ENCODE data around the gene C16orf46. TPM values are rescaled to one million over a fixed set of nuclear protein-coding genes. Genes with fewer than 3 reads are reported as not detected.

Gene C16orf46
- total and polyA plus RNA-seq, 2 of the 13 experiments (the other 11 are each of a cell fraction or from before 2014, with no cell fraction given) = 0.38 to 0.55 TPM

DNA sequence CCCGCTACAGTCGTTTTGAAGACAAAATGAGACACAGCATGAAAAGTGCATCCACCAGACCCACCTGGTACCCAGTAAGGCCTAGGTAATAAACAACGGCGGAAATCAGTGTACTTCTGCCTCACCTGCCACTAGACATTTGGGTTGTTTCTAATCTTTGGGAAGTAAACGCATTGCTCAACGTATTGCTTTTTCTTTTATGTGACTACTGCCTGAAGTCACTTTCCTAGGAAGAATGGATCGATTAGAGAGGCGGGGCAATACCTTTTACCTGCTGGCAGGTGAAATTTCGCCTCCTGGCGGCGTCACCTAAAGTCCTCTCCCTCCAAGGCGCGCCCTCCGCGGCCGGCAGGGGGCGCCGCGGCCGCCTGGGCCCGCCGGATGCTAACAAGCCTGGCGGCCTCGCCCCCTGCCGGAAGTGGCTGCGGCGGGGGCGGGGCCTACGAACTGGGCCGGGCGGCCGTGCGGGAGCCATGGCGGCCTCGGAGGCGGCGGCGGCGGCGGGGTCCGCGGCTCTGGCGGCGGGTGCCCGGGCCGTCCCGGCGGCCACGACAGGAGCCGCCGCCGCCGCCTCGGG, 41.6 kb downstream of the C16orf46 start, which contains the start of gene ATMIN (continued):
- no peak for TF ChIP-seq ATF7 (IDR thresholded peaks at IDR 0.05)
- TF ChIP-seq ATF7 (CRISPR knock-in tag; IDR thresholded peaks at IDR 0.05) = no peak
- TF ChIP-seq, protein P1, sequence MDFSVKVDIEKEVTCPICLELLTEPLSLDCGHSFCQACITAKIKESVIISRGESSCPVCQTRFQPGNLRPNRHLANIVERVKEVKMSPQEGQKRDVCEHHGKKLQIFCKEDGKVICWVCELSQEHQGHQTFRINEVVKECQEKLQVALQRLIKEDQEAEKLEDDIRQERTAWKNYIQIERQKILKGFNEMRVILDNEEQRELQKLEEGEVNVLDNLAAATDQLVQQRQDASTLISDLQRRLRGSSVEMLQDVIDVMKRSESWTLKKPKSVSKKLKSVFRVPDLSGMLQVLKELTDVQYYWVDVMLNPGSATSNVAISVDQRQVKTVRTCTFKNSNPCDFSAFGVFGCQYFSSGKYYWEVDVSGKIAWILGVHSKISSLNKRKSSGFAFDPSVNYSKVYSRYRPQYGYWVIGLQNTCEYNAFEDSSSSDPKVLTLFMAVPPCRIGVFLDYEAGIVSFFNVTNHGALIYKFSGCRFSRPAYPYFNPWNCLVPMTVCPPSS (IDR thresholded peaks at IDR 0.05) = no peak
- no peak for TF ChIP-seq PHF21A (CRISPR knock-in tag; IDR thresholded peaks at IDR 0.05)
- no peak for TF ChIP-seq NCOA2 (CRISPR knock-in tag; IDR thresholded peaks at IDR 0.05)
- TF ChIP-seq, protein P2, sequence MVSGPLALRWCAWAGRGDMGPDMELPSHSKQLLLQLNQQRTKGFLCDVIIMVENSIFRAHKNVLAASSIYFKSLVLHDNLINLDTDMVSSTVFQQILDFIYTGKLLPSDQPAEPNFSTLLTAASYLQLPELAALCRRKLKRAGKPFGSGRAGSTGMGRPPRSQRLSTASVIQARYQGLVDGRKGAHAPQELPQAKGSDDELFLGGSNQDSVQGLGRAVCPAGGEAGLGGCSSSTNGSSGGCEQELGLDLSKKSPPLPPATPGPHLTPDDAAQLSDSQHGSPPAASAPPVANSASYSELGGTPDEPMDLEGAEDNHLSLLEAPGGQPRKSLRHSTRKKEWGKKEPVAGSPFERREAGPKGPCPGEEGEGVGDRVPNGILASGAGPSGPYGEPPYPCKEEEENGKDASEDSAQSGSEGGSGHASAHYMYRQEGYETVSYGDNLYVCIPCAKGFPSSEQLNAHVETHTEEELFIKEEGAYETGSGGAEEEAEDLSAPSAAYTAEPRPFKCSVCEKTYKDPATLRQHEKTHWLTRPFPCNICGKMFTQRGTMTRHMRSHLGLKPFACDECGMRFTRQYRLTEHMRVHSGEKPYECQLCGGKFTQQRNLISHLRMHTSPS (CRISPR knock-in tag; IDR thresholded peaks at IDR 0.05; ENCODE audit: low read depth) = no peak
- no peak for TF ChIP-seq ZMYM2 (CRISPR knock-in tag; IDR thresholded peaks at IDR 0.05)
- no peak for TF ChIP-seq MTA3 (CRISPR knock-in tag; IDR thresholded peaks at IDR 0.05)
- TF ChIP-seq, protein P3, sequence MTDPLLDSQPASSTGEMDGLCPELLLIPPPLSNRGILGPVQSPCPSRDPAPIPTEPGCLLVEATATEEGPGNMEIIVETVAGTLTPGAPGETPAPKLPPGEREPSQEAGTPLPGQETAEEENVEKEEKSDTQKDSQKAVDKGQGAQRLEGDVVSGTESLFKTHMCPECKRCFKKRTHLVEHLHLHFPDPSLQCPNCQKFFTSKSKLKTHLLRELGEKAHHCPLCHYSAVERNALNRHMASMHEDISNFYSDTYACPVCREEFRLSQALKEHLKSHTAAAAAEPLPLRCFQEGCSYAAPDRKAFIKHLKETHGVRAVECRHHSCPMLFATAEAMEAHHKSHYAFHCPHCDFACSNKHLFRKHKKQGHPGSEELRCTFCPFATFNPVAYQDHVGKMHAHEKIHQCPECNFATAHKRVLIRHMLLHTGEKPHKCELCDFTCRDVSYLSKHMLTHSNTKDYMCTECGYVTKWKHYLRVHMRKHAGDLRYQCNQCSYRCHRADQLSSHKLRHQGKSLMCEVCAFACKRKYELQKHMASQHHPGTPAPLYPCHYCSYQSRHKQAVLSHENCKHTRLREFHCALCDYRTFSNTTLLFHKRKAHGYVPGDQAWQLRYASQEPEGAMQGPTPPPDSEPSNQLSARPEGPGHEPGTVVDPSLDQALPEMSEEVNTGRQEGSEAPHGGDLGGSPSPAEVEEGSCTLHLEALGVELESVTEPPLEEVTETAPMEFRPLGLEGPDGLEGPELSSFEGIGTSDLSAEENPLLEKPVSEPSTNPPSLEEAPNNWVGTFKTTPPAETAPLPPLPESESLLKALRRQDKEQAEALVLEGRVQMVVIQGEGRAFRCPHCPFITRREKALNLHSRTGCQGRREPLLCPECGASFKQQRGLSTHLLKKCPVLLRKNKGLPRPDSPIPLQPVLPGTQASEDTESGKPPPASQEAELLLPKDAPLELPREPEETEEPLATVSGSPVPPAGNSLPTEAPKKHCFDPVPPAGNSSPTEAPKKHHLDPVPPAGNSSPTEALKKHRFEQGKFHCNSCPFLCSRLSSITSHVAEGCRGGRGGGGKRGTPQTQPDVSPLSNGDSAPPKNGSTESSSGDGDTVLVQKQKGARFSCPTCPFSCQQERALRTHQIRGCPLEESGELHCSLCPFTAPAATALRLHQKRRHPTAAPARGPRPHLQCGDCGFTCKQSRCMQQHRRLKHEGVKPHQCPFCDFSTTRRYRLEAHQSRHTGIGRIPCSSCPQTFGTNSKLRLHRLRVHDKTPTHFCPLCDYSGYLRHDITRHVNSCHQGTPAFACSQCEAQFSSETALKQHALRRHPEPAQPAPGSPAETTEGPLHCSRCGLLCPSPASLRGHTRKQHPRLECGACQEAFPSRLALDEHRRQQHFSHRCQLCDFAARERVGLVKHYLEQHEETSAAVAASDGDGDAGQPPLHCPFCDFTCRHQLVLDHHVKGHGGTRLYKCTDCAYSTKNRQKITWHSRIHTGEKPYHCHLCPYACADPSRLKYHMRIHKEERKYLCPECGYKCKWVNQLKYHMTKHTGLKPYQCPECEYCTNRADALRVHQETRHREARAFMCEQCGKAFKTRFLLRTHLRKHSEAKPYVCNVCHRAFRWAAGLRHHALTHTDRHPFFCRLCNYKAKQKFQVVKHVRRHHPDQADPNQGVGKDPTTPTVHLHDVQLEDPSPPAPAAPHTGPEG (CRISPR knock-in tag; IDR thresholded peaks at IDR 0.05) = no peak
- TF ChIP-seq, protein P4, sequence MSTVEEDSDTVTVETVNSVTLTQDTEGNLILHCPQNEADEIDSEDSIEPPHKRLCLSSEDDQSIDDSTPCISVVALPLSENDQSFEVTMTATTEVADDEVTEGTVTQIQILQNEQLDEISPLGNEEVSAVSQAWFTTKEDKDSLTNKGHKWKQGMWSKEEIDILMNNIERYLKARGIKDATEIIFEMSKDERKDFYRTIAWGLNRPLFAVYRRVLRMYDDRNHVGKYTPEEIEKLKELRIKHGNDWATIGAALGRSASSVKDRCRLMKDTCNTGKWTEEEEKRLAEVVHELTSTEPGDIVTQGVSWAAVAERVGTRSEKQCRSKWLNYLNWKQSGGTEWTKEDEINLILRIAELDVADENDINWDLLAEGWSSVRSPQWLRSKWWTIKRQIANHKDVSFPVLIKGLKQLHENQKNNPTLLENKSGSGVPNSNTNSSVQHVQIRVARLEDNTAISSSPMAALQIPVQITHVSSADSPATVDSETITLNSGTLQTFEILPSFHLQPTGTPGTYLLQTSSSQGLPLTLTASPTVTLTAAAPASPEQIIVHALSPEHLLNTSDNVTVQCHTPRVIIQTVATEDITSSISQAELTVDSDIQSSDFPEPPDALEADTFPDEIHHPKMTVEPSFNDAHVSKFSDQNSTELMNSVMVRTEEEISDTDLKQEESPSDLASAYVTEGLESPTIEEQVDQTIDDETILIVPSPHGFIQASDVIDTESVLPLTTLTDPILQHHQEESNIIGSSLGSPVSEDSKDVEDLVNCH (CRISPR knock-in tag; IDR thresholded peaks at IDR 0.05) = no peak
- no peak for TF ChIP-seq ZNF232 (CRISPR knock-in tag; IDR thresholded peaks at IDR 0.05; ENCODE audit: borderline replicate concordance)
- no peak for TF ChIP-seq ZFP82 (CRISPR knock-in tag; IDR thresholded peaks at IDR 0.05; ENCODE audit: borderline replicate concordance)
- TF ChIP-seq, protein P5, sequence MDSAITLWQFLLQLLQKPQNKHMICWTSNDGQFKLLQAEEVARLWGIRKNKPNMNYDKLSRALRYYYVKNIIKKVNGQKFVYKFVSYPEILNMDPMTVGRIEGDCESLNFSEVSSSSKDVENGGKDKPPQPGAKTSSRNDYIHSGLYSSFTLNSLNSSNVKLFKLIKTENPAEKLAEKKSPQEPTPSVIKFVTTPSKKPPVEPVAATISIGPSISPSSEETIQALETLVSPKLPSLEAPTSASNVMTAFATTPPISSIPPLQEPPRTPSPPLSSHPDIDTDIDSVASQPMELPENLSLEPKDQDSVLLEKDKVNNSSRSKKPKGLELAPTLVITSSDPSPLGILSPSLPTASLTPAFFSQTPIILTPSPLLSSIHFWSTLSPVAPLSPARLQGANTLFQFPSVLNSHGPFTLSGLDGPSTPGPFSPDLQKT (CRISPR knock-in tag; IDR thresholded peaks at IDR 0.05; ENCODE audit: borderline replicate concordance) = no peak
- peak; percentile 42; the same call in 1 of the 2 replicates for TF ChIP-seq ZNF749 (CRISPR knock-in tag; IDR thresholded peaks at IDR 0.05; ENCODE audit: borderline replicate concordance)
- no peak for TF ChIP-seq ZNF296 (CRISPR knock-in tag; conservative IDR thresholded peaks at IDR 0.05)

Data from HepG2 (cell line).